ENCODE measurements around the gene LRRC4C.
A peak's percentile ranks its signal among the peaks of the same experiment; 100 is the strongest.

The LRRC4C gene

DNA sequence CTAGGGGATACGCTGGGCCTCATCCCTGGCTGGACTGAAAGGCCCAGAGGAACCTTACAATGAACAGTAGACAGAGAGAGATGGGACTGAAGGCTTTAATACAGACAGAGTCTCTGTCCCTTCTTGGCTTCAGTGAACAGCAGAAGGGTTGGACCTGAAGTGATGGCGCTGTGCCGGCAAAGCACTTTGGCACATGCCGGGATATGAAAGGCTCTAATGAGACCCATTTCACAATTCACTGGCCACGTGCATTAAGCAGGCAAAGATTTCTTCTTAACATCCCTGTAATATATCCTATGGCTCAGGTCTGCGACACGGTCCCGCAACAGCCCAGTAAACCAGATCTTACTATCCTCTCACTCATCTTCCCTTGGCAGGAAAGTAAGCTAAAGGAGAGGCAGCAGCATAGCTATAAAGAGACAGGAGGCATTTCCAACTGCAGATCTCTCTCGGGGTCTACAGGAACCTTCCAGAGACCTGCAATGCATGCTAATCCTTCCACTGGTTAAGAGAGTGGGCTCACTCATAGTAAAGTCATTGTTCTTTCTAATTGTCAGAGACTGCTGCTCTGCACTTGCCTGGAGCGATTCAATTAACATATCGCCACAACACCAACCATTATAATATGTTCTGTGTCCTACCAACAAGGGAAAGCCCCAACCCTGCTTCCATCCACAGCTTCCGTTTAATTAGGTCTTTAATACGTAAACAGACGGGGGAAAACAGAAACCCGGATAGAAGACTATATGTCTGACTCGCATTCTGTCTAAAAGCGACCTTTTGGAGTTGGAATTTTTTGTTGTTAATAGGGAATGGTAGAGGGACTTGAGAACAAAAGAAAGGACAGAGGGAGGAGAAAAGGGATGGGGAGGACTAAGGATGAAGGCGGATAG, 1179.0 kb downstream of the LRRC4C start:
- peak; percentile 75 for DNase-seq

DNA sequence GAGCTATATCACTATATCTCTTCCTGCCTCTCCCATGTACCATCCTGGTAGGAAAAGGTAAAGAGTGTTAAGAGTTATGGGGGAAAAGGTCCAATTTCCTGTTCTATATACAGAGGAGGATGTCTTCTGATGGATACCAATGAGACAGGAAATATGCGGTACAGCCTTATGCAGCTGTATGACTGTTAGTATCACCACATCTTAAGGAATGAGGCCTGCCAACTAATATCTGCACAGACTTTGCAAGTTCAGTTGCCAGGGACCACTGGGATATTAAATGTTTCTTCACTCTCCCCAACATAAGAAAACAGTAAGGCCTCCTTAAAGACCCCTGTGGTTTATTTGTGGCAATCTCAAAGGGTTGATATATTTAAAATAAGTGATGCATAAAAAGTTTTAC, 1182.5 kb downstream of the LRRC4C start:
- no peak for DNase-seq

DNA sequence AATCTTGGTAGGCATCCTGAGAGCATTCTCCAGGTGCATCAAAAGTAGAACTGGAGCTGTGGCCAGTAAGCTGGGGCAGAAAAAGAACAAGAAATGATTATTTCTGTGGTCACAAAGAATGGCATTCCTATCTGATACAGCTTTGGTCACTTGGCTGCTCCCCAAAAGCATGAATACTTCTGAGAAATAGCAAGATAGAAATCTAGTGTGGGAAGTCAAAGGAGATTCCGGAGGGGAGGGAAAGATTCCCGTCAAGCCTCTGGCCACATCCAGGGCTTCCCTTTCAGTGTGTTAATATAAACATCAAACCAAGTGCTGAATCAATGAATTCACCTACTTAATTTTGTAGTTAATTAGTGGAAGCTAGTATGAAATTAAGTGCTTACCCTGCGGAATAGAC, 1185.4 kb downstream of the LRRC4C start:
- DNase-seq = no peak

DNA sequence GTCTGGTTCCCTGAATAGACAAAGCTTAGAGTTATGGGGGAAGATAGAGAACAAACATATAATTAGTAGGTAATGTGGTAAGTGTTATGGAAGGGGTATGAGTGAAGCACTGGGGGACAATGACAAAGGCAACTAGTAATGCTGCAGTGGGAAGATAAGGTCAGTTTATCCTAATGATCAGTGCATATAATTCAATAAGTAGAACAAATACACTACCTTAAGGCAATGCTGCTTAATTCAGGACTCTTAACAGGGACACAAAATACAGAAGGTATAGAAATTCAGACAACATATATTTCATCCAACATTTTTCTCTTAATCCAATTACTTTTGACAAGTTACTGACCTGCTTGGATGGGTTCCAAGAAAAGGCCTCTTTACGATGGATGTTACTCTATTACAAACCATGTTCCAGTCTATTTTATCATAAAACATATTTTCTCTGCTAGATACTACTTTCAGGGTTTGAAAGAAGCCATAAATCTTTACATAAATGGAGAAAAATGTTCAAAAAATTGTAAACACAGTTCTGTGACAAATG, 1186.2 kb downstream of the LRRC4C start:
- DNase-seq = peak; percentile 27

- no peak for DNase-seq
Observed at GRCh38 chr11:40271361-40271760, 1188.1 kb downstream of the LRRC4C start.

- no peak for DNase-seq
Observed at GRCh38 chr11:40269865-40270264, 1189.6 kb downstream of the LRRC4C start.

GRCh38 chr11:40268551-40268950, 1190.9 kb downstream of the LRRC4C start:
- DNase-seq = no peak

GRCh38 chr11:40255457-40255856, 1204.0 kb downstream of the LRRC4C start:
- no peak for DNase-seq

GRCh38 chr11:40253166-40253565, 1206.3 kb downstream of the LRRC4C start:
- no peak for DNase-seq

GRCh38 chr11:40252236-40252635, 1207.2 kb downstream of the LRRC4C start:
- no peak for DNase-seq

DNA sequence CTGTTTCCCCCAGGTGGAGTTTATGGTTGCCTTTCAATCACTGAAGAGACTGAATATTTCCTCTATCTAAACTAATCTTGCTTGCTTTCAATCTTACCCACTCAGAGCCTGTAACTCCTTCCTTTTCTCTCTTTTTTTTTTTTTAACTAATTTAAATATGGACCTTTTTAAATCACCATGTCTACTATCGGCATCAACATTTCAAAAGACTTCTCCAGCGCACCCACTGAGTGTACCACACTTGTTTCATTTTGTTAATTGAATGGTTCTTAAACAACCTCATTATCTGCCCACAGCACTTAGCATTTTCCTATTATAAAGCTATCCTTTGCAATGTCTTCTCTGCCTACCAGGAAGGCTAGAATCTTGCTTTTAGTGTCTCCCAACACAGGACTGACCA, 1212.5 kb downstream of the LRRC4C start:
- no peak for DNase-seq

DNA sequence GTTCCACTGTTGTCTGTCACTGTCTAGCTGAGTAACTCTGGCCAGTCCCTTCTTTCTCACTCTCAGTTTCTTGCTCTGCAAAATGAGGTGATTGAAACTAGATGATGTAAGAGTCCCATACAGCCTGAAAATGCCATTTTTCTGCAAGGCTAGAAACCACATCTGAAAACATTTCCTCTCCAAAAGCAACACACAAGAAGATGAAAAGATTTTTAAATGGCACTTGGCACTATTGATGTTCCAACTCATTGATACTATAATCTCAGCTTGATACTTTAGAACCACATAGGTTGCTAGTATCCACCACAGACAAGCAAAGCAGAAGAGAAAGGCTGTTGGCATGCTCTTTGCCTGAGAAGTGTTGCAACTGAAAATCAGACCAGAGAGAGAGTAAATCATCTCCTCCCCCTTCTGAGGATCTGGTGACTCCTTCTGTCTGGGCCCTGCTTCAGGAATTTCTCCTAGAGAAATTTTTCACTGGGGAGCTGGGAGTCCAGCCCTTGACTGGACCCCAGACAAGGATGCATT, 1217.9 kb downstream of the LRRC4C start:
- DNase-seq = no peak

DNA sequence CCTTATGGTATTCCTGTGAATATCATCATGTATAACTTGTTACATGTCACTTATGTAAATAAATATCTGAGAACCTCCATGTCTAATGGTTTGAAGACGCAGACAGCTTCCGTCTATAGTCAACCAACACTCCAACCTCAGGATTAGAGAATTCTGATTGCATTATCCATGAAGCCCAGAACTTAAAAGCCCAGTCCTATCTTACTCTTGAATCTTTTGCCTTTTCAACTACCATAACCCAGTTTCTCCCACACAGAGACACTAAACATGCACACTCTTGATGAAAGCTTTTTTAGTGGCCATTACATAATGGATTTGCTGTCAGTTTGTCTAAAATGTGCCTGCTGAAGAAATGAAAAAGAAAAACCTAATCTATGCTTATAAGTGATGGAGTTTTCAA, 1219.2 kb downstream of the LRRC4C start:
- DNase-seq = no peak

DNA sequence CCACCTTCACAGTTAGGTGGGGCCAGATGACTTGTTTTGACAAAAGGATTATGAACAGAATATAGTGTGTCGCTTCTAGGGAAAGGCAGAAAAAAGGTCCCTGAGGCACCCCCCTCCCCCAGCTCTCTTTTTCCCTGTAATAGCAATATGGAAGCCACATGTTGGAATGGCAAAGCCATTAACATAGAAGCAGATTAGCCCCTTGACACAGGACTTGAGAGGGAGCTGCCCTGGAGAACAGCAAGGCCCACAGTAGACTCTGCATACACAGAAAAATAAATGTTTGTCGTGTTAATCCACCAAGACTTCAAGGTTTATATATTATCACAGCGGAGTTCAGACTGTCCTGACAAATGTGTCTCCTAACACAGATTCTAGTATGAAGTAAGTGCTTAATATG, 1222.9 kb downstream of the LRRC4C start:
- DNase-seq = peak; percentile 88

GRCh38 chr11:40235841-40236240, 1223.6 kb downstream of the LRRC4C start:
- DNase-seq = peak; percentile 92

DNA sequence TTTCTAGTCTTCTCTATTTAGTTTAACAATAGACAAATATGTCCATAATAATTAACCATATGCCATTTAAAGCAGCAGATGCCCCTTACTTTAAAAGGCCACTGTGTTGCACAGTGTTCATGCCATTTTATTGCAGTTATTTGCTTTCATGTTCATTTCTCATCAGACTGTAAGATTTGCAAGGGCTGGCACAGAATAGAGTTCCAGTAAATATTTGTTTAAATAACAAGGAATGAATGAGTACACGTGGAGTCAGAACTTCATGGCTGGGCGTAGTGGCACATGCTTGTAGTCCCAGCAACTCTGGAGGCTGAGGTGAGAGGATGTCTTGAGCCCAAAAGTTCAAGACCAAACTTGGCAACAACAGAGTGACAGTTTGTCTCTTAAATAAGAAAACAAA, 1228.6 kb downstream of the LRRC4C start:
- no peak for DNase-seq

DNA sequence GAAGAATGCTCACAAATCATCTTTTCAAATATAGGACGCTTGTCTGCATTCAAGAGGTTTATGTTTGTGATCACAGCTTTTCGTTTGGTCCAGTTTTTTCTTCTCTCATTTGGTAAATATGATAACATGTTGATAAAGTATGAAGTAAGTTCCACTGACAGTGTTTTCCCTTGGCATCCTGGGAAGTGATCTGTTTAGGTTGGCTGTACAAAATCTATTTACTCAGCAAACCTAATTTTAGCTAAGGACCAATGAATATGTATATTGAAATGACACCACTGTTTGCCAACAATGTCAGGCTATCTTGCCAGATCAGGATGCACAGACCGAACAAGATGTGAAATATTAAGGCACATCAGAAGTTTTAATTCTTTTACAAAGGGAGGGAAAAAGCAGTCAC, 1230.8 kb downstream of the LRRC4C start:
- DNase-seq = no peak

DNA sequence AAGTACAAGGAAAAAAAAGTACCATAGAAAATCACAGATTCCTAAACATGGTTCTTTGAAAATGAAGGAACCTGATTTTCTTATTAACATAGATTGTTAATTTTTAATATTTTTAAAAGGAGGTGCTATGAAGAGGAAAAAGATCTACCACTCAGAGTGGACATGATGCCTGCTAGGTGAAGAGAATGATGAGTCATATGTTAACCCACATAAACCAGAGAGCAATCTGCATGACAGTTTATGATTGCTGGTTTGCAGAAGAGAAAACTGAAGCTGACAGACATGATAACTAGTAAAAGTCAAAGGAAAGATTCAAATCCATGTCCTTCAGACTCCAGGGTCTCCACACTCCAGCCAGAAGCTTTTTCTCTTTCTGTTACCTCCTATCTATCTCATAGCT, 1231.7 kb downstream of the LRRC4C start:
- no peak for DNase-seq

DNA sequence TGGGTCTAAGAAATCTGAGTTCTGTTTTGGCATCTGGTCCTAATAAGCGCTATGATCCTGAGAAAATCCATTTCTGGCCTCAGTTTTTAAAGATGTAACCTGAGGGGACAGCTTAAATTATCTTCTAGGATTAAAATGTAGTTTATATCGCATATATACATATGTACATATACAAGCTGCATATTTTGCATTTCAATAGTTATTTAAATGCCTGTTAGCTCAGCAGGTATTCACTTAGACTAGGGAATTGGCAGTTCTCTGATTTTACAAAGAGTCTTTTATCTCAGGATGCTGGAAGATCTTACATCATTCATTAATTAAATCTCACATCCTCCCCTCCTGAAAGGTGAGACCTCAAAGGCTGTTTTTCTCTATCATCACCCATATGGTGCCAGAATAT, 1232.8 kb downstream of the LRRC4C start:
- DNase-seq = no peak

- DNase-seq = no peak
Observed at GRCh38 chr11:40223596-40224330, 1235.7 kb downstream of the LRRC4C start.

- no peak for DNase-seq
Observed at GRCh38 chr11:40219401-40219800, 1240.1 kb downstream of the LRRC4C start.

- DNase-seq = no peak
Observed at GRCh38 chr11:40215556-40215955, 1243.9 kb downstream of the LRRC4C start.

DNA sequence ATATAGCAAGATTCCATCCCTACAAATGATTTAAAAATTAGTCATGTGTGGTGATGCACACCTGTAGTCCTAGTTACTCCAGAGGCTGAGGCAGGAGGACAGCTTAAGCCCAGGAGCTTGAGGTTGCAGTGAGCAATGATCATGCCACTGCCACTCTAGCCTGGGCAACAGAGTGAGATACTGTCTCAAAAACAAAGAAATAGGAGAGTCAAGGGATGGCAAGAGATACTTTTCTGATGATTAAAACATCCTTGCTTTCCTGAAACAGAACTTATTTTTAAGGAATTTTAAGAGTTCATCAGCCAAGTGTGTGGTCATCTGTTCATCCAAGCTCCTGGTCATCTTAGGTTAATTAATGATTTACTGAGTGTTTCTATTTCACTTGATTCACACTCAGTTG, 1252.0 kb downstream of the LRRC4C start:
- no peak for DNase-seq

DNA sequence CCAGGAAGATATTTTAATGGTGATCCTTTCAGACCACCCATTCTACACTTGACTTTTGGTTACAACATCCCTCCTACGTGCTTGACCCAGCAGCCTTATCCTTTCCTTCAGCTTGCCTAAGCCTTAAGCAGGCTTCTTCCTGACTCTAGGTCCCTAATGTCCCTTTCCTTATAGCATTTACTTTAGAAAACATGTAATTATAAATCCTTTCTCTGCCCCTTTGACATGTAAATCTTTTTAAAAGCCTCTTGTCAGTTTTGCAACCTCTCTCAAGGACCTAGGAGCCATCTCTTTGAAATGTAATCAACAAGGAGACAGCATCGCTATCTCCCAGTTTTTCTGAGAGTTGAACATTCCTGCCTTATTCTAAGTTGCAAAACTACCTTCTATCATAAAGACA, 1255.2 kb downstream of the LRRC4C start:
- peak; percentile 33 for DNase-seq
